ENCODE results near the gene KLK15.

DNA sequence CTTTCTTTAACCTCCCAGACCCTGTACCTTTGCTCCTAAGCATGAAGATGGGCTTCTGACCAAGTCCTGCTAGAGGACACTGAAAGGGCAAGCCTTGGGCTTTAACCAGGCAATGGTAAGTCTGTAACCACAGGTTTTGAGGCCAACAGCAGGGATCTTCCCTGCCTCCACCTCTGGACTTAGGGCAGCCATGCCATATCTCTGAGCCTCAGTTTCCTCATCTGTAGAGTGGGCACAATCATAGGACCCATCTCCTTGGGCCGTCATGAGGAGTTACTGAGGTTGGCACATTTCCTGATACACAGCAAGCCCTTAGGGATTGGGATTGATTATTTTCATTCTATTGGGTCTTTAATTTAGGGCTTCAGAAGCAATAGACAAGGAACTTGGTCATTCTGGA is 24.5 kb downstream of the KLK15 start:
- TF ChIP-seq, protein P1, sequence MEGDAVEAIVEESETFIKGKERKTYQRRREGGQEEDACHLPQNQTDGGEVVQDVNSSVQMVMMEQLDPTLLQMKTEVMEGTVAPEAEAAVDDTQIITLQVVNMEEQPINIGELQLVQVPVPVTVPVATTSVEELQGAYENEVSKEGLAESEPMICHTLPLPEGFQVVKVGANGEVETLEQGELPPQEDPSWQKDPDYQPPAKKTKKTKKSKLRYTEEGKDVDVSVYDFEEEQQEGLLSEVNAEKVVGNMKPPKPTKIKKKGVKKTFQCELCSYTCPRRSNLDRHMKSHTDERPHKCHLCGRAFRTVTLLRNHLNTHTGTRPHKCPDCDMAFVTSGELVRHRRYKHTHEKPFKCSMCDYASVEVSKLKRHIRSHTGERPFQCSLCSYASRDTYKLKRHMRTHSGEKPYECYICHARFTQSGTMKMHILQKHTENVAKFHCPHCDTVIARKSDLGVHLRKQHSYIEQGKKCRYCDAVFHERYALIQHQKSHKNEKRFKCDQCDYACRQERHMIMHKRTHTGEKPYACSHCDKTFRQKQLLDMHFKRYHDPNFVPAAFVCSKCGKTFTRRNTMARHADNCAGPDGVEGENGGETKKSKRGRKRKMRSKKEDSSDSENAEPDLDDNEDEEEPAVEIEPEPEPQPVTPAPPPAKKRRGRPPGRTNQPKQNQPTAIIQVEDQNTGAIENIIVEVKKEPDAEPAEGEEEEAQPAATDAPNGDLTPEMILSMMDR (IDR thresholded peaks at IDR 0.05): no peak
- TF ChIP-seq EP300 (IDR thresholded peaks at IDR 0.05) (no peak), POLR2A (IDR thresholded peaks at IDR 0.05) (no peak), POLR2AphosphoS5 (IDR thresholded peaks at IDR 0.05) (no peak)

Measured in gastroesophageal sphincter (tissue), 3 donors.